Measurements from ENCODE around the gene KAT8. TPM values are rescaled to one million over a fixed set of nuclear protein-coding genes. Genes with fewer than 3 reads are reported as not detected.
"Not testable (repeated sequence)": the region's sequence is repeated elsewhere in the genome, so short reads cannot be mapped to it uniquely, and the experiment has no call there.

Gene KAT8
- total RNA-seq, 2 donors from 2014 or later, result 39.5 to 67.3 TPM

- Mint-ChIP-seq H3K4me1 (ENCODE audit: low read depth in 2 of 2) (peaks cover 0 to 10% of the 10 kb centered on the region in 2 donors), H3K9me3 (no peaks in the 10 kb centered on the region), H3K4me3 (no peak within 1 kb of the TSS)
These were observed 28.8 kb upstream of the KAT8 start, which contains the start of gene PRSS53 for GRCh38 chr16:31088459-31089183. Gene PRSS53 (minus strand): TSS chr16:31088943. CDS start chr16:31088809, 134 bp downstream.

GRCh38 chr16:31089199-31089598 lies 28.3 kb upstream of the KAT8 start:
- DNase-seq (ENCODE audit: low spot score) (no peak), ATAC-seq (no peak)
- no peak overlapping the region for H3K4me3 Mint-ChIP-seq
- H3K36me3 Mint-ChIP-seq, result no peaks in the 10 kb centered on the region
- H3K4me1 Mint-ChIP-seq (ENCODE audit: low read depth in 2 of 2), result peaks cover 5 to 15% of the 10 kb centered on the region in 2 donors
- peak overlapping the region in 1 of 2 donors; percentile 63 for H3K27ac Mint-ChIP-seq
- H3K9me3 Mint-ChIP-seq, result no peaks in the 10 kb centered on the region
- no peaks in the 10 kb centered on the region for H3K27me3 Mint-ChIP-seq

More at GRCh38 chr16:31088459-31089183, 28.8 kb upstream of the KAT8 start, which contains the start of gene PRSS53:
- DNase-seq (ENCODE audit: low spot score) (no peak), ATAC-seq (no peak)
- peak within 1 kb of the TSS in 1 of 2 donors; percentile 63 for H3K27ac Mint-ChIP-seq
- no peaks in the 10 kb centered on the region for H3K27me3 Mint-ChIP-seq
- H3K36me3 Mint-ChIP-seq, result no peaks in the 10 kb centered on the region

GRCh38 chr16:31090540-31090939 lies 26.9 kb upstream of the KAT8 start:
- H3K9me3 Mint-ChIP-seq, result no peaks in the 10 kb centered on the region
- no peaks in the 10 kb centered on the region for H3K27me3 Mint-ChIP-seq
- H3K27ac Mint-ChIP-seq, result no peak overlapping the region
- no peak for DNase-seq (ENCODE audit: low spot score)
- peaks cover 11 to 17% of the 10 kb centered on the region in 2 donors for H3K4me1 Mint-ChIP-seq (ENCODE audit: low read depth in 2 of 2)
- H3K4me3 Mint-ChIP-seq, result no peak overlapping the region
- ATAC-seq, result no peak
- no peaks in the 10 kb centered on the region for H3K36me3 Mint-ChIP-seq

- ATAC-seq, result no peak
- Mint-ChIP-seq H3K36me3 (no peaks in the 10 kb centered on the region), H3K4me1 (ENCODE audit: low read depth in 2 of 2) (peaks cover 21 to 24% of the 10 kb centered on the region in 2 donors), H3K9me3 (no peaks in the 10 kb centered on the region), H3K4me3 (peak overlapping the region; percentile 27), H3K27me3 (no peaks in the 10 kb centered on the region), H3K27ac (no peak overlapping the region)
- no peak for DNase-seq (ENCODE audit: low spot score)
These were observed 25.1 kb upstream of the KAT8 start for GRCh38 chr16:31092330-31092729.

GRCh38 chr16:31093132-31093703 lies 24.2 kb upstream of the KAT8 start:
- Mint-ChIP-seq H3K36me3 (no peaks in the 10 kb centered on the region), H3K4me3 (no peak overlapping the region), H3K9me3 (no peaks in the 10 kb centered on the region), H3K27me3 (no peaks in the 10 kb centered on the region), H3K4me1 (ENCODE audit: low read depth in 2 of 2) (peaks cover 21 to 24% of the 10 kb centered on the region in 2 donors), H3K27ac (no peak overlapping the region)
- ATAC-seq (no peak), DNase-seq (ENCODE audit: low spot score) (no peak)

GRCh38 chr16:31094088-31094423 lies 23.4 kb upstream of the KAT8 start:
- H3K4me1 Mint-ChIP-seq (ENCODE audit: low read depth in 2 of 2), result peaks cover 21 to 24% of the 10 kb centered on the region in 2 donors
- no peak for ATAC-seq
- no peaks in the 10 kb centered on the region for H3K9me3 Mint-ChIP-seq
- H3K27me3 Mint-ChIP-seq, result no peaks in the 10 kb centered on the region
- DNase-seq (ENCODE audit: low spot score), result no peak
- peak overlapping the region; percentile 88 for H3K4me3 Mint-ChIP-seq
- no peaks in the 10 kb centered on the region for H3K36me3 Mint-ChIP-seq
- peak overlapping the region; percentile 69 to 83 for H3K27ac Mint-ChIP-seq

GRCh38 chr16:31094424-31095120 lies 22.9 kb upstream of the KAT8 start, which contains the start of gene VKORC1:
Gene VKORC1 (minus strand): TSS chr16:31094797. CDS start chr16:31094729, 68 bp downstream.
- H3K4me3 Mint-ChIP-seq, result peak within 1 kb of the TSS; percentile 88

GRCh38 chr16:31099860-31100638 lies 17.4 kb upstream of the KAT8 start:
- Mint-ChIP-seq H3K9me3 (no peaks in the 10 kb centered on the region), H3K36me3 (no peaks in the 10 kb centered on the region), H3K4me3 (no peak overlapping the region), H3K27ac (no peak overlapping the region), H3K4me1 (ENCODE audit: low read depth in 2 of 2) (peaks cover 10 to 13% of the 10 kb centered on the region in 2 donors), H3K27me3 (no peaks in the 10 kb centered on the region)
- DNase-seq (ENCODE audit: low spot score) (no peak), ATAC-seq (no peak)

More at GRCh38 chr16:31094424-31095120, 22.9 kb upstream of the KAT8 start, which contains the start of gene VKORC1:
- ATAC-seq (peak; percentile 92 to 95), DNase-seq (ENCODE audit: low spot score) (peak; percentile 93)
- Mint-ChIP-seq H3K4me1 (ENCODE audit: low read depth in 2 of 2) (peaks cover 21 to 24% of the 10 kb centered on the region in 2 donors), H3K27ac (peak within 1 kb of the TSS; percentile 69 to 83), H3K27me3 (no peaks in the 10 kb centered on the region), H3K36me3 (no peaks in the 10 kb centered on the region), H3K9me3 (no peaks in the 10 kb centered on the region)

- H3K4me3 Mint-ChIP-seq; H3K9me3 Mint-ChIP-seq; H3K4me1 Mint-ChIP-seq (ENCODE audit: low read depth in 2 of 2); DNase-seq (ENCODE audit: low spot score); H3K36me3 Mint-ChIP-seq; H3K27ac Mint-ChIP-seq; H3K27me3 Mint-ChIP-seq; ATAC-seq: not testable (repeated sequence)
These were observed 16.4 kb upstream of the KAT8 start for GRCh38 chr16:31100876-31101641.

GRCh38 chr16:31105677-31106213 lies 11.7 kb upstream of the KAT8 start:
- ATAC-seq (peak; percentile 84 to 88), DNase-seq (ENCODE audit: low spot score) (peak; percentile 88)
- Mint-ChIP-seq H3K27me3 (no peaks in the 10 kb centered on the region), H3K36me3 (no peaks in the 10 kb centered on the region), H3K4me3 (no peak overlapping the region), H3K27ac (peak overlapping the region; percentile 41 to 72), H3K4me1 (ENCODE audit: low read depth in 2 of 2) (peaks cover 17 to 20% of the 10 kb centered on the region in 2 donors), H3K9me3 (no peaks in the 10 kb centered on the region)

- peak overlapping the region in 1 of 2 donors; percentile 85 for H3K27ac Mint-ChIP-seq
These were observed 10.7 kb upstream of the KAT8 start for GRCh38 chr16:31106509-31107464.

GRCh38 chr16:31107465-31107867 lies 10.0 kb upstream of the KAT8 start:
- Mint-ChIP-seq H3K9me3 (no peaks in the 10 kb centered on the region), H3K36me3 (no peaks in the 10 kb centered on the region), H3K4me1 (ENCODE audit: low read depth in 2 of 2) (peaks cover 17 to 20% of the 10 kb centered on the region in 2 donors), H3K27me3 (no peaks in the 10 kb centered on the region), H3K27ac (peak overlapping the region; percentile 85 to 96), H3K4me3 (peak overlapping the region; percentile 93)
- no peak for DNase-seq (ENCODE audit: low spot score)
- ATAC-seq, result peak in 1 of 2 donors; percentile 24

More at GRCh38 chr16:31106509-31107464, 10.7 kb upstream of the KAT8 start:
- no peak for DNase-seq (ENCODE audit: low spot score)
- Mint-ChIP-seq H3K4me1 (ENCODE audit: low read depth in 2 of 2) (peaks cover 17 to 20% of the 10 kb centered on the region in 2 donors), H3K4me3 (no peak overlapping the region), H3K9me3 (no peaks in the 10 kb centered on the region), H3K27me3 (no peaks in the 10 kb centered on the region), H3K36me3 (no peaks in the 10 kb centered on the region)
- ATAC-seq, result no peak

All from natural killer cell treated with Interleukin-12 subunit alpha and Interleukin-12 subunit beta and Interleukin-15 and Interleukin-18, amount 100 ng/mL, for 72 hours (primary cell).